AG09309 (cell line): Measurements from ENCODE around the gene ZDHHC3.

Experiments used
- DNase-seq: peaks from one replicate; pipeline ENCODE4 v3.0.0-alpha.2; 2010; ENCODE audit warnings: low read depth
- H3K4me3 ChIP-seq: 2 replicates; pipeline ENCODE4 v1.5.1; 2011; ENCODE audit warnings: mild to moderate bottlenecking, low read depth, low read length, moderate library complexity; ENCODE audit not compliant: control insufficient read depth
- TF ChIP-seq, protein P1 (sequence below): IDR thresholded peaks from 2 replicates; pipeline ENCODE4 v1.5.1; 2011; ENCODE audit warnings: mild to moderate bottlenecking, low read depth, low read length, inconsistent platforms; ENCODE audit not compliant: insufficient read depth, control insufficient read depth; ENCODE audit errors: missing control alignments

The ZDHHC3 gene

DNA sequence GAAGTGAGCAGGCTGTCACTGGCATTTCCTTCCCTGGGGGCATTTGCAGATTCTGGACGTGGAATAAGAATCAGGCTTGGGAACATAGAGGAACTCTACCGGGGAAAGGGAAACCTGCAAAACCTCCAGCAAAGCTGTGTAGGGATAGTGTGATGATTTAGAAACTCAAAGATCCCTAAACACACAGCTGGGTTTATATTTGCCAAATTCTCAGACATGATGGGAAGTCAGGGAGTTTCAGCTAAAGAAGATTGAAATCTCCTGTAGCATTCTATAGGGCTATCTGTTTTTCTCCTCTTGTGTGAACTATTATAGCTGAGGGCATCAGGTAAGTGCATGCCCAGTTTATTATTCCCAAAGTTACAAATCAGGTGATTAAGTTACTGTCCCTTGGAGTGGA, 40.9 kb upstream of the ZDHHC3 start:
- DNase-seq, result no peak
- TF ChIP-seq, protein P1, sequence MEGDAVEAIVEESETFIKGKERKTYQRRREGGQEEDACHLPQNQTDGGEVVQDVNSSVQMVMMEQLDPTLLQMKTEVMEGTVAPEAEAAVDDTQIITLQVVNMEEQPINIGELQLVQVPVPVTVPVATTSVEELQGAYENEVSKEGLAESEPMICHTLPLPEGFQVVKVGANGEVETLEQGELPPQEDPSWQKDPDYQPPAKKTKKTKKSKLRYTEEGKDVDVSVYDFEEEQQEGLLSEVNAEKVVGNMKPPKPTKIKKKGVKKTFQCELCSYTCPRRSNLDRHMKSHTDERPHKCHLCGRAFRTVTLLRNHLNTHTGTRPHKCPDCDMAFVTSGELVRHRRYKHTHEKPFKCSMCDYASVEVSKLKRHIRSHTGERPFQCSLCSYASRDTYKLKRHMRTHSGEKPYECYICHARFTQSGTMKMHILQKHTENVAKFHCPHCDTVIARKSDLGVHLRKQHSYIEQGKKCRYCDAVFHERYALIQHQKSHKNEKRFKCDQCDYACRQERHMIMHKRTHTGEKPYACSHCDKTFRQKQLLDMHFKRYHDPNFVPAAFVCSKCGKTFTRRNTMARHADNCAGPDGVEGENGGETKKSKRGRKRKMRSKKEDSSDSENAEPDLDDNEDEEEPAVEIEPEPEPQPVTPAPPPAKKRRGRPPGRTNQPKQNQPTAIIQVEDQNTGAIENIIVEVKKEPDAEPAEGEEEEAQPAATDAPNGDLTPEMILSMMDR, result no peak
- H3K4me3 ChIP-seq, result no peak overlapping the region

DNA sequence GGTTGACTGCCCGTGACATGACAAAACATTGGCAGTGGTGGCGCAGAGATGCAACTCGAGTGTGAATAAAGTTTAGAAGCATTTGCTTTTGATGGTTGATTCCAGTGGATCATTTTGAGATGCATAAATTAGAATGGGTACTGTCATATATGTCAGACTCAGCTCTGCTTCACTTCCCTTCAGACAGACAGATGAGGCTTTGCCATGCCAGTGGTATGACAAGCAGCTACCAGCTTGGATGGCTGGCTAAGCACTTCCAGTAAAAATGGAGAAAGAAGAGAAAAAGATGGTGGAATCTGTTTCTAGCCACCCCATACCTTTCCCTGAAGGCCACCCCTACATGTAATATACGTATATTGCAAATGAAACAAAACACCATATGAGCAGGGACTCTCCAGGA, 36.6 kb upstream of the ZDHHC3 start:
- TF ChIP-seq, protein P1, result no peak
- H3K4me3 ChIP-seq, result no peak overlapping the region
- DNase-seq, result no peak

DNA sequence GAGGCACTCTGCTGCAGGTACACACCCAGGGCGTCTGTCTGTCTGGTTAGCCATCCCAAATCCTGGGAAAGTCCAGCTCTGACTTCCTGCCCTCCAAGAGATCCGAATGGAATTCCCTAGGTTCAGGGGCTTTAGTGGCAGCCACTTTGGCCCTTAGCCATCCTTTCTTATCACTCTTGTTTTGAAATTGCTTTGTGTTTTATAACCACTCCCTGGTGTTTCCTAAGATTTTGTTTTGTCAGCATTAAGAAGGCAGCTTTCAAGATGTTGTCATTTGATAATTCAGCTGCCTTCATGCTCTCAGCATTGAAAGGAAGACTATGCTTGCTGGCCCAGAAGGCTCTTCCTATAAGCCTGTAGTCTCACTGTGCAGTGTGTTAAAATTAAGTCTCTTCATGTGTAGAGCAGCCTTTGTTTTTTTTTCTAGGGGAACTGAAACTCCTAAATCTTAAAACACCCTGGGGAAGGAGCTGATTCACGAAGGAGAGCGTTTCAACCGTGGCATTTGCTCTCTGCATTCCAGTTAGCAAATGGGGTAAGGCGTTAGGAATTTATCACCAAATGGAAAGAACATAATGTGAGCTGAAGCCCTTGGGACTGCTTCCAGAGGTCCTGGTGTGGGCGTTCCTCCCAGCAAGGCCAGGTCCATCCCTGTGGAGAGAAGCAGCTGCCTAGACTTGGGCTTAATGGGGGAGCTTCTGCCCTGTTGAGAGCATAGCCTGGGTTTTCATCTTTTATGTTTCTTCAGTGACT, 36.0 kb upstream of the ZDHHC3 start:
- H3K4me3 ChIP-seq, result no peak overlapping the region
- TF ChIP-seq, protein P1, result no peak

DNA sequence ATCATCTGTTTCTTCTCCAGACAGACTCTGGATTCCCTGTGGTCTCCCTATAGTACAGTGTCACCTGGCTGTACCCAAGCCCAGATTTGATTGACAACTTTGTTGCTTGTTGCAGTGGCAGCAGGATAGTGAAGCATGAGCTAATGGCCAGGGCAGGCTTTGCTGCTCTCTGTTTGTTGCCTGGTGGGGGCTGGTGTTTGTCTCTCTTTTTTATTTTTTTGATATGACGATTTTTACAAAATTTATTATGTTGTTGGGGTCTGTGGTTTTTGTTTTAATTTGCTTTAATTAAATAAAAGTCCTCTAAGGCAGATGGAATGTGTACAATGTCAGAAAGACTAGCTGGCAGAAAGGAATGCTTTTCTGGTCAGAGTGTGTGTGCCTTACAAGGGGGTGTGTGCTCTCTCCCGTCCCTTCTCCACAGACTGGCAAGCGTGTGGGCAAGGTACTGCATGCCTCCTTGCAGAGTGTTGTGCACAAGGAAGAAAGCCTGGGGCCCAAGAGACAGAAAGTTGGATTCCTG, 34.9 kb upstream of the ZDHHC3 start:
- H3K4me3 ChIP-seq, result no peak overlapping the region
- TF ChIP-seq, protein P1, result no peak
- DNase-seq, result peak; percentile 60

More for the DNA sequence above, 36.0 kb upstream of the ZDHHC3 start:
- DNase-seq, result peak; percentile 79

DNA sequence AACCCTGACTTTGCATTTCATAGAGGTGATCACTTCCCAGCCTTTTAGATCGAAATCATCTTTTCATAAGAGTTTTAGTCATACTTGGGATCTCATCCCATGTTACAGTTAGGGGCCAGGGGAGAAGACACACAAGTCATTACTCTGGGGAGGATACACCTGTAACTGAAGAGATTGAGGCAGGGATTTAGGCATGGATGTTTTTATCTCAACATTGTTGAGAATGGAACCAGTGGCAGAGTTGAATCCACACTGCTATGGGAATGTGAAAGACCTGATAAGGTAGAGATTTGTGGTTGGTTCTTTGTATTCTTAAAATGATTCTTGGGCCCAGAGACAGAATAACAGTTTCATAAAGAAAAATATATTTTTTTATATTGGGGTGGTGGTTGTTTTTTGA, 33.9 kb upstream of the ZDHHC3 start:
- TF ChIP-seq, protein P1, result no peak
- no peak overlapping the region for H3K4me3 ChIP-seq
- no peak for DNase-seq

DNA sequence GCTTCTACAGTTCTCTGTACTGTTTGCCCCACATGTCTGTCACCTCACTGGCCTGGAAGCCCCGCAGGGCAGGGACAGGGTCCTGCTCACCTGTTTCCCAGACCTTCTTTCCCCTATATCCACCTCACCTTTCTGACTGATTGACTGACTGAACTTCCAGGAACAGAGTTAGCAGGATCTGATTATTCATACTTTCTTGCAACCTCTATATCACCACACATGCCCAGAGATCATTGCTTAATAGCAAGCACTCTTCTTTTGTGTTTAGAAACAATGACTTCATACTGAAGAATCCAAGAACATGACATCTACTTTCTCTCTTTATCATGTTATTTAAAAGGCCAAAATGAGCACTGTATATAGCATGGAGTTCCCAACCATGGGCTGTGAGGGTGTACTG, 32.1 kb upstream of the ZDHHC3 start:
- peak; percentile 29 for DNase-seq
- H3K4me3 ChIP-seq, result no peak overlapping the region
- TF ChIP-seq, protein P1, result no peak
